ENCODE measurements around the gene COL7A1.
A peak's percentile ranks its signal among the peaks of the same experiment; 100 is the strongest.

COL7A1 gene

GRCh38 chr3:48592519-48593087 lies 2.5 kb downstream of the COL7A1 start:
- WGBS, 2 donors (ENCODE audit: extremely low coverage in 2 of 2, insufficient read length in 2 of 2, insufficient replicate concordance in 1 of 2) = no CpG with 5 or more reads among the region's 21 CpGs
- no peak overlapping the region for H3K18ac ChIP-seq (ENCODE audit: low read length)

GRCh38 chr3:48591886-48592518 lies 3.1 kb downstream of the COL7A1 start:
- Histone ChIP-seq H3K36me3 (replicated peaks in 1 of 2; ENCODE audit: control insufficient read depth in 2 of 2, insufficient read depth in 2 of 2, low read length in 2 of 2) (peaks cover 1 to 3% of the 10 kb centered on the region in 2 donors), H3K27me3 (ENCODE audit: control insufficient read depth in 3 of 3, insufficient read depth in 3 of 3, low read depth in 1 of 3, low read length in 3 of 3) (no peaks in the 10 kb centered on the region), H2BK12ac (ENCODE audit: low read length) (no peak overlapping the region), H2AFZ (ENCODE audit: low read length) (no peak overlapping the region), H2AK5ac (ENCODE audit: low read depth, low read length) (no peak overlapping the region), H4K8ac (ENCODE audit: low read depth, low read length) (no peak overlapping the region), H3K18ac (ENCODE audit: low read length) (no peak overlapping the region), H2BK5ac (ENCODE audit: low read length) (no peak overlapping the region), H3K79me1 (ENCODE audit: low read depth, low read length) (peaks cover 3% of the 10 kb centered on the region), H4K91ac (ENCODE audit: low read depth, low read length, poor library complexity) (no peak overlapping the region), H3K14ac (ENCODE audit: low read length) (no peak overlapping the region), H2BK15ac (ENCODE audit: low read length) (no peak overlapping the region), H2BK120ac (ENCODE audit: low read depth, low read length) (no peak overlapping the region), H3K4me1 (ENCODE audit: control insufficient read depth in 2 of 2, insufficient read depth in 1 of 2, low read depth in 1 of 2, low read length in 2 of 2) (peaks cover 0 to 11% of the 10 kb centered on the region in 2 donors), H3K9ac (ENCODE audit: low read depth, low read length, poor library complexity) (peak overlapping the region; percentile 17), H3K23ac (ENCODE audit: low read depth, low read length, poor library complexity) (peak overlapping the region; percentile 75), H3K4me3 (ENCODE audit: low read length in 2 of 2) (no peak overlapping the region), H3K27ac (replicated peaks; ENCODE audit: low read length) (no peak overlapping the region), H3K4me2 (ENCODE audit: insufficient read depth, low read length, poor library complexity, severe bottlenecking) (no peak overlapping the region), H3K9me3 (replicated peaks in 1 of 2; ENCODE audit: control insufficient read depth in 2 of 2, insufficient read depth in 1 of 2, low read depth in 1 of 2, low read length in 2 of 2) (peaks cover 0 to 2% of the 10 kb centered on the region in 2 donors), H3K4ac (ENCODE audit: low read length) (no peak overlapping the region)
- no peak for DNase-seq (ENCODE audit: low spot score)
- WGBS, 2 donors (ENCODE audit: extremely low coverage in 2 of 2, insufficient read length in 2 of 2, insufficient replicate concordance in 1 of 2) = no CpG with 5 or more reads among the region's 22 CpGs

More at GRCh38 chr3:48592519-48593087, 2.5 kb downstream of the COL7A1 start:
- H3K27me3 ChIP-seq (ENCODE audit: control insufficient read depth in 3 of 3, insufficient read depth in 3 of 3, low read depth in 1 of 3, low read length in 3 of 3) = no peaks in the 10 kb centered on the region
- no peaks in the 10 kb centered on the region for H3K9me3 ChIP-seq (replicated peaks in 1 of 2; ENCODE audit: control insufficient read depth in 2 of 2, insufficient read depth in 1 of 2, low read depth in 1 of 2, low read length in 2 of 2)
- H2BK5ac ChIP-seq (ENCODE audit: low read length) = no peak overlapping the region
- H3K4me1 ChIP-seq (ENCODE audit: control insufficient read depth in 2 of 2, insufficient read depth in 1 of 2, low read depth in 1 of 2, low read length in 2 of 2) = peaks cover 0 to 11% of the 10 kb centered on the region in 2 donors
- no peak overlapping the region for H2AFZ ChIP-seq (ENCODE audit: low read length)
- no peak overlapping the region for H2BK12ac ChIP-seq (ENCODE audit: low read length)
- no peak overlapping the region for H4K91ac ChIP-seq (ENCODE audit: low read depth, low read length, poor library complexity)
- H2BK15ac ChIP-seq (ENCODE audit: low read length) = no peak overlapping the region
- no peak overlapping the region for H3K4me2 ChIP-seq (ENCODE audit: insufficient read depth, low read length, poor library complexity, severe bottlenecking)
- H3K4me3 ChIP-seq (ENCODE audit: low read length in 2 of 2) = no peak overlapping the region
- H3K27ac ChIP-seq (replicated peaks; ENCODE audit: low read length) = no peak overlapping the region
- no peak overlapping the region for H2BK120ac ChIP-seq (ENCODE audit: low read depth, low read length)
- H3K4ac ChIP-seq (ENCODE audit: low read length) = no peak overlapping the region
- no peak for DNase-seq (ENCODE audit: low spot score)
- no peak overlapping the region for H3K23ac ChIP-seq (ENCODE audit: low read depth, low read length, poor library complexity)
- H3K36me3 ChIP-seq (replicated peaks in 1 of 2; ENCODE audit: control insufficient read depth in 2 of 2, insufficient read depth in 2 of 2, low read length in 2 of 2) = peaks cover 5 to 9% of the 10 kb centered on the region in 2 donors
- no peak overlapping the region for H4K8ac ChIP-seq (ENCODE audit: low read depth, low read length)
- H3K79me1 ChIP-seq (ENCODE audit: low read depth, low read length) = peaks cover 3% of the 10 kb centered on the region
- H3K14ac ChIP-seq (ENCODE audit: low read length) = no peak overlapping the region
- H2AK5ac ChIP-seq (ENCODE audit: low read depth, low read length) = no peak overlapping the region
- H3K9ac ChIP-seq (ENCODE audit: low read depth, low read length, poor library complexity) = no peak overlapping the region

- Histone ChIP-seq H3K4ac (ENCODE audit: low read length) (no peak overlapping the region), H3K18ac (ENCODE audit: low read length) (no peak overlapping the region), H2BK120ac (ENCODE audit: low read depth, low read length) (no peak overlapping the region), H3K4me1 (ENCODE audit: control insufficient read depth in 2 of 2, insufficient read depth in 1 of 2, low read depth in 1 of 2, low read length in 2 of 2) (peaks cover 0 to 11% of the 10 kb centered on the region in 2 donors), H3K27me3 (ENCODE audit: control insufficient read depth in 3 of 3, insufficient read depth in 3 of 3, low read depth in 1 of 3, low read length in 3 of 3) (no peaks in the 10 kb centered on the region), H3K36me3 (replicated peaks in 1 of 2; ENCODE audit: control insufficient read depth in 2 of 2, insufficient read depth in 2 of 2, low read length in 2 of 2) (peaks cover 0 to 5% of the 10 kb centered on the region in 2 donors), H2AK5ac (ENCODE audit: low read depth, low read length) (peak overlapping the region; percentile 33), H2AFZ (ENCODE audit: low read length) (no peak overlapping the region), H3K27ac (replicated peaks; ENCODE audit: low read length) (no peak overlapping the region), H3K4me3 (ENCODE audit: low read length in 2 of 2) (no peak overlapping the region), H2BK15ac (ENCODE audit: low read length) (no peak overlapping the region), H3K14ac (ENCODE audit: low read length) (no peak overlapping the region), H3K4me2 (ENCODE audit: insufficient read depth, low read length, poor library complexity, severe bottlenecking) (no peak overlapping the region), H3K79me1 (ENCODE audit: low read depth, low read length) (peaks cover 3% of the 10 kb centered on the region), H3K23ac (ENCODE audit: low read depth, low read length, poor library complexity) (peak overlapping the region; percentile 75), H3K9me3 (replicated peaks in 1 of 2; ENCODE audit: control insufficient read depth in 2 of 2, insufficient read depth in 1 of 2, low read depth in 1 of 2, low read length in 2 of 2) (peaks cover 0 to 2% of the 10 kb centered on the region in 2 donors), H3K9ac (ENCODE audit: low read depth, low read length, poor library complexity) (peak overlapping the region; percentile 17), H2BK5ac (ENCODE audit: low read length) (no peak overlapping the region), H4K8ac (ENCODE audit: low read depth, low read length) (no peak overlapping the region), H2BK12ac (ENCODE audit: low read length) (no peak overlapping the region), H4K91ac (ENCODE audit: low read depth, low read length, poor library complexity) (no peak overlapping the region)
- DNase-seq (ENCODE audit: low spot score) = no peak
- no CpG with 5 or more reads among the region's 14 CpGs for WGBS, 2 donors (ENCODE audit: extremely low coverage in 2 of 2, insufficient read length in 2 of 2, insufficient replicate concordance in 1 of 2)
These were observed 3.7 kb downstream of the COL7A1 start for GRCh38 chr3:48591436-48591835.

- Histone ChIP-seq H3K4me3 (ENCODE audit: low read length in 2 of 2) (no peak overlapping the region), H3K36me3 (replicated peaks in 1 of 2; ENCODE audit: control insufficient read depth in 2 of 2, insufficient read depth in 2 of 2, low read length in 2 of 2) (peaks cover 0 to 9% of the 10 kb centered on the region in 2 donors), H3K14ac (ENCODE audit: low read length) (peak overlapping the region; percentile 82), H3K79me1 (ENCODE audit: low read depth, low read length) (peaks cover 3% of the 10 kb centered on the region), H3K9ac (ENCODE audit: low read depth, low read length, poor library complexity) (no peak overlapping the region), H3K23ac (ENCODE audit: low read depth, low read length, poor library complexity) (no peak overlapping the region), H3K4me2 (ENCODE audit: insufficient read depth, low read length, poor library complexity, severe bottlenecking) (no peak overlapping the region), H3K18ac (ENCODE audit: low read length) (peak overlapping the region; percentile 76), H2BK5ac (ENCODE audit: low read length) (peak overlapping the region; percentile 75), H2AFZ (ENCODE audit: low read length) (no peak overlapping the region), H3K4me1 (ENCODE audit: control insufficient read depth in 2 of 2, insufficient read depth in 1 of 2, low read depth in 1 of 2, low read length in 2 of 2) (no peaks in the 10 kb centered on the region), H3K27ac (replicated peaks; ENCODE audit: low read length) (no peak overlapping the region), H4K8ac (ENCODE audit: low read depth, low read length) (no peak overlapping the region), H3K4ac (ENCODE audit: low read length) (no peak overlapping the region), H3K27me3 (ENCODE audit: control insufficient read depth in 3 of 3, insufficient read depth in 3 of 3, low read depth in 1 of 3, low read length in 3 of 3) (no peaks in the 10 kb centered on the region), H3K9me3 (replicated peaks in 1 of 2; ENCODE audit: control insufficient read depth in 2 of 2, insufficient read depth in 1 of 2, low read depth in 1 of 2, low read length in 2 of 2) (peaks cover 0 to 2% of the 10 kb centered on the region in 2 donors), H2AK5ac (ENCODE audit: low read depth, low read length) (peak overlapping the region; percentile 74), H4K91ac (ENCODE audit: low read depth, low read length, poor library complexity) (no peak overlapping the region), H2BK120ac (ENCODE audit: low read depth, low read length) (no peak overlapping the region), H2BK15ac (ENCODE audit: low read length) (no peak overlapping the region), H2BK12ac (ENCODE audit: low read length) (peak overlapping the region; percentile 41)
- DNase-seq (ENCODE audit: low spot score) = no peak
- WGBS, 2 donors (ENCODE audit: extremely low coverage in 2 of 2, insufficient read length in 2 of 2, insufficient replicate concordance in 1 of 2) = no CpG with 5 or more reads among the region's 15 CpGs
These were observed 6.9 kb downstream of the COL7A1 start for GRCh38 chr3:48588230-48588629.
